OCI-LY7 (cell line): ENCODE measurements around the gene TLR9. TPM values are rescaled to one million over a fixed set of nuclear protein-coding genes. Genes with fewer than 3 reads are reported as not detected.

ENCODE experiments used
- BruUV-seq: library from RNA; stranded (reverse); fragments of 400-500 nt; replicated peaks from 2 replicates; lab custom pipeline; 2021; lab: Mats Ljungman, UMichigan
- CTCF ChIA-PET: fragments of 300-600 bp; sonication (Branson Sonifier 250); formaldehyde crosslinking; loops from one replicate; lab custom pipeline; 2022; ENCODE audit warnings: antibody characterized with exemption; ENCODE audit not compliant: unreplicated experiment; lab: Charles Lee
- POLR2A ChIA-PET: fragments of 300-600 bp; sonication (Branson Sonifier 250); formaldehyde crosslinking; loops from one replicate; lab custom pipeline; 2022; ENCODE audit warnings: antibody characterized with exemption; lab: Charles Lee
- DNase-seq: peaks from one replicate; pipeline ENCODE4 v3.0.0-alpha.2; 2015; ENCODE audit warnings: low spot score
- H2AFZ ChIP-seq: fragments of 200-600 bp; sonication (generic), shearing (Covaris generic); 2 replicates; pipeline ENCODE4 v1.6.1; 2014; ENCODE audit warnings: mild to moderate bottlenecking, antibody characterized with exemption, low read length, moderate library complexity
- H3K27ac ChIP-seq: fragments of 200-600 bp; sonication (generic); 2 replicates; pipeline ENCODE4 v1.5.1; 2014; ENCODE audit warnings: mixed run types, low read depth, mild to moderate bottlenecking, moderate library complexity, low read length, inconsistent platforms; ENCODE audit not compliant: poor library complexity, severe bottlenecking
- H3K36me3 ChIP-seq: fragments of 200-600 bp; sonication (generic); 2 replicates; pipeline ENCODE4 v1.6.1; 2014; ENCODE audit warnings: mild to moderate bottlenecking, antibody characterized with exemption, low read length, moderate library complexity, mixed read lengths; ENCODE audit not compliant: insufficient read depth
- H3K4me1 ChIP-seq: fragments of 200-600 bp; sonication (generic); 2 replicates; pipeline ENCODE4 v1.5.1; 2014; ENCODE audit warnings: mild to moderate bottlenecking, low read length; ENCODE audit not compliant: insufficient read depth, poor library complexity, severe bottlenecking
- H3K4me2 ChIP-seq: fragments of 200-600 bp; sonication (generic); 2 replicates; pipeline ENCODE4 v1.6.1; 2014; ENCODE audit warnings: mild to moderate bottlenecking, low read length
- H3K4me3 ChIP-seq: fragments of 200-600 bp; sonication (generic); 2 replicates; pipeline ENCODE4 v1.5.1; 2014; ENCODE audit warnings: mild to moderate bottlenecking, low read depth, low read length; ENCODE audit not compliant: poor library complexity, severe bottlenecking
- H3K79me2 ChIP-seq: fragments of 200-600 bp; sonication (generic); 2 replicates; pipeline ENCODE4 v1.6.1; 2016; ENCODE audit warnings: low read depth, mild to moderate bottlenecking, low read length, moderate library complexity, mixed read lengths; ENCODE audit not compliant: insufficient read depth
- H3K9me2 ChIP-seq: fragments of 200-600 bp; sonication (generic); 2 replicates; pipeline ENCODE4 v1.6.1; 2016; ENCODE audit warnings: mild to moderate bottlenecking, low read length, mixed read lengths; ENCODE audit not compliant: insufficient read depth
- H3K9me3 ChIP-seq: fragments of 200-600 bp; sonication (generic); 2 replicates; pipeline ENCODE4 v1.6.1; 2014; ENCODE audit warnings: mild to moderate bottlenecking, mixed run types, low read length, mixed read lengths
- H4K20me1 ChIP-seq: fragments of 200-600 bp; sonication (generic); 2 replicates; pipeline ENCODE4 v1.6.1; 2014; ENCODE audit warnings: mild to moderate bottlenecking, antibody characterized with exemption, low read length, moderate library complexity, mixed read lengths; ENCODE audit not compliant: insufficient read depth
- CTCF ChIP-seq: fragments of 200-600 bp; sonication (generic); conservative IDR thresholded peaks from 2 replicates; pipeline ENCODE4 v1.5.1; 2014; ENCODE audit warnings: mild to moderate bottlenecking, antibody characterized with exemption, low read length, moderate library complexity, mixed read lengths
- EZH2phosphoT487 ChIP-seq: fragments of 200-600 bp; sonication (generic); IDR thresholded peaks from 2 replicates; pipeline ENCODE4 v1.6.1; 2018; ENCODE audit warnings: low read depth, borderline replicate concordance, mild to moderate bottlenecking, mixed run types, antibody characterized with exemption, low read length, moderate library complexity, mixed read lengths
- intact Hi-C: fragments of 100-400 bp; cut with micrococcal nuclease; formaldehyde crosslinking; loops from one replicate; pipeline ENCODE4 v1.10.0; 2022; ENCODE audit not compliant: unreplicated experiment
- total RNA-seq, 2 experiments: library from RNA; depleted of rRNA in 1 of 2; stranded (reverse); fragments of >200 nt in 1 of 2; shearing (Covaris generic) in 1 of 2; gene quantifications; 2 replicates each; pipeline ENCODE4 v1.2.3, GENCODE V29; 2014 to 2022

The TLR9 gene
- total RNA-seq, 2 experiments from 2014 or later: 1.7 to 9.0 TPM

GRCh38 chr3:52247409-52248164, 22.1 kb upstream of the TLR9 start:
- intact Hi-C loops: no loop called here
- Histone ChIP-seq H3K79me2 (no peaks in the 10 kb centered on the region; the same call in 1 of the 2 replicates), H4K20me1 (no peaks in the 10 kb centered on the region), H3K9me3 (no peaks in the 10 kb centered on the region), H3K9me2 (no peaks in the 10 kb centered on the region), H3K4me1 (peaks cover 2% of the 10 kb centered on the region), H2AFZ (no peak overlapping the region), H3K27ac (no peak overlapping the region), H3K4me2 (no peak overlapping the region), H3K36me3 (peaks cover 45% of the 10 kb centered on the region), H3K4me3 (no peak overlapping the region)
- DNase-seq: no peak
- CTCF ChIA-PET: no interaction called here
- POLR2A ChIA-PET: interaction anchor here (1.1 kb wide), 1 partner anchor 11 kb away, joined by 3 read pairs; no protein-coding TSS in a partner anchor
- BruUV-seq: no TSS peak
- TF ChIP-seq EZH2phosphoT487 (no peak), CTCF (no peak)

GRCh38 chr3:52246728-52247408, 21.4 kb upstream of the TLR9 start:
- Histone ChIP-seq H3K79me2 (no peaks in the 10 kb centered on the region), H2AFZ (no peak overlapping the region), H3K4me1 (no peaks in the 10 kb centered on the region)

More at GRCh38 chr3:52246728-52247408, 21.4 kb upstream of the TLR9 start:
- no peak for DNase-seq
- Histone ChIP-seq H3K9me3 (no peaks in the 10 kb centered on the region), H3K36me3 (peaks cover 37% of the 10 kb centered on the region), H3K27ac (no peak overlapping the region), H3K4me3 (no peak overlapping the region), H3K4me2 (no peak overlapping the region), H4K20me1 (no peaks in the 10 kb centered on the region), H3K9me2 (no peaks in the 10 kb centered on the region)
- BruUV-seq: no TSS peak
- POLR2A ChIA-PET: no interaction called here
- CTCF ChIA-PET: no interaction called here
- TF ChIP-seq CTCF: no peak
- no peak for TF ChIP-seq EZH2phosphoT487
- intact Hi-C loops: no loop called here
